SU-DHL-6 (cell line): ENCODE results near the gene HECW1.

Source experiments
- CTCF ChIP-seq: fragments of 200-600 bp; sonication (generic); IDR thresholded peaks from one replicate; pipeline ENCODE4 v1.5.1; 2017; ENCODE audit warnings: antibody characterized with exemption, mild to moderate bottlenecking, low read length, moderate library complexity; ENCODE audit not compliant: insufficient read depth, poor library complexity, severe bottlenecking
- EZH2phosphoT487 ChIP-seq: fragments of 200-600 bp; sonication (generic), shearing (Covaris generic); conservative IDR thresholded peaks from 2 replicates; pipeline ENCODE4 v1.6.1; 2018; ENCODE audit warnings: mild to moderate bottlenecking, antibody characterized with exemption, low read length, moderate library complexity, mixed read lengths

- no peak for TF ChIP-seq CTCF
- TF ChIP-seq EZH2phosphoT487, result no peak
Measured at GRCh38 chr7:43443381-43443780, 330.9 kb downstream of the HECW1 start.
